GM18858 (cell line): ENCODE results near the gene TMEM115.
"Not testable (repeated sequence)": the region's sequence is repeated elsewhere in the genome, so short reads cannot be mapped to it uniquely, and the experiment has no call there.

Source experiments
- ATAC-seq: cut with Tn5 transposase; IDR thresholded peaks from one replicate; pipeline ENCODE4 v1.9.1; 2021; ENCODE audit not compliant: unreplicated experiment

Gene TMEM115

DNA sequence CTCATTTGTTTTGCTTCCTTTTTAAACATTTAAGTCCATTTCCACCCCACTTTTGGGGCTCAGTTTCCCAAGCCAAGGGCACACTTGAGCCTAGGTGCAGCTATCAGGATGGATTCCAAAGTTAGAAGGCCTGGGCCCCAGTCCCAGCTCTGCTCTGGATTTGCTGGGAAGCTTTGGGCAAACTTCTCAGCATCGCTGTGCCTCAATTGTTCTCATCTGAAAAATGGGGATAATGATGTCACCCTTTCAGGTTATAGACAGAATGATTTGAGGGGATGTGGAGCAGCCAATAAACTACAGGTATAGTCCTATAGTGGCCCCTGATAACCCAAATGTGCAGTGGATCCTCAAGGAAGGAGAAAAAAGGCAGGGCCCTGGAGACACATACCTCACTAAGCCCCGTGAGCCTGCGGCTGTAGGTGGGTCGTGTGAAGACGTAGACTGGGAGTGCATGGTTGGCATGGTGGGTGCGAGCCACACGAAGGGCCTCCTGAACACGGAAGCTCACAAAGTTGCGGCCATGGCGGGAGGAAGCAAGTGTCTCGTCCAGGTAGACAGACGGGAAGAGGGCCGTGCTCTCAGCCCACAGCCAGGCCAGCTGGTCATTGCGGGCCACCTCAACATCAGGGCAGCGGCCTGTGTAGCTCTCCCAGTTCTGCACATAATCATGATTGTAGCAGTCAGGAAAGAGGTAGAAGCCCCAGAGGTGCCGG, 40.0 kb downstream of the TMEM115 start:
- no peak for ATAC-seq

DNA sequence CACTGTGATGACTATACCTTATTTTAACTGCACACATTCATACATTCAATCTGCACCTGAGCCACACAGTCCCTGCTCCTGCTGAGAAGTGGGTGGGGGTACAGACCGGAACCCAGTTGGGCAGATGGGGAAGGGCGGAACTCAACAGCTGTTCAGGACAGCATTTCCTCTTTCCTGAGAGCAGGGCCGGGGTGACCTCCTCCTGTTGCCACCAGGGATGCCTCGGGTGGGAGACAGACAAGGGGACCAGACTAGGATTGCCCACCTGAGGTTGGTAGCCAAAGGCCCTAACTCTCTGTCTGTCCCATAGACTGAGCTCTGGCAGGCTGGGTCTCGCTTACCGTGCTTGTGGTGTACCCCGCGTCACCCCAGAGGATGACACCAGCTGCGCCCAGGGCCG, 40.7 kb downstream of the TMEM115 start:
- ATAC-seq = no peak

DNA sequence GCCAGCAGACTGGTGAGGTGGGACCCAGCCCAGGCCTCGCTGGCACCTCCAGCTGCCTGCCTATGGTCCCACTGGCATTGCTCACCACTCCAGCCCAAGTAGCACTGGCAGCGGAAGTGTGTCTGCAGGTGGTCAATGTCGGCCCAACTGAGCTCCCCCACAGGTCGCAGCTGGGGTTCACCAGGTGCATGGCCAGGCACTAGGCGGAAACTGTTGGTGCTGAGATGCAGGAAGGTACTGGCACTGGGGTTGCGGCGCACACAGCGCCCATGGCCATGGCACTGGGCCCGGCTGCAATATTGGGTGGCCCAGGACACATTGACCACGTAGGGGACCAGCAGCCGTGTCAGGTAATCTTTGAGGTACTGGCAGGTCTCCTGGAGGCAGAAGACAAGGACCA, 41.2 kb downstream of the TMEM115 start:
- ATAC-seq = no peak

DNA sequence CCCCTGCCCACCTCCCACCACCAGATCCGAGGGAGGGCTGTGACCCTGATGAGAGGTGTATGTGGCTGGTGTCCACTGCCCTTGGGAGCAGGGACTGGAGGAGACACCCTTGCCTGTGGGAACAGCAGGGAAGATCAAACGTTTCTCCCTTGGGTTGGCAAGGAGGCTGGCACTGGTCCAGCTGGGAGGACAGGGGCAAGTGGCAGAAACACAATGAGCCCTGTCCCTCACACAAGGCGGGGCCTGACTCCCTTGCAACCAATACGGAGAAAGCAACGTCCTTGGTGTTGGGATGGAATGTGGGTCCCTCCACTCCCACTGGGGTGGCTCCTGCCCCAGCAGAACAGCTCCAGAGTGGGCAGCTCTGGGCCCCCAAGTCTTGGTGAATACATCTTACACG, 42.0 kb downstream of the TMEM115 start:
- ATAC-seq = no peak

DNA sequence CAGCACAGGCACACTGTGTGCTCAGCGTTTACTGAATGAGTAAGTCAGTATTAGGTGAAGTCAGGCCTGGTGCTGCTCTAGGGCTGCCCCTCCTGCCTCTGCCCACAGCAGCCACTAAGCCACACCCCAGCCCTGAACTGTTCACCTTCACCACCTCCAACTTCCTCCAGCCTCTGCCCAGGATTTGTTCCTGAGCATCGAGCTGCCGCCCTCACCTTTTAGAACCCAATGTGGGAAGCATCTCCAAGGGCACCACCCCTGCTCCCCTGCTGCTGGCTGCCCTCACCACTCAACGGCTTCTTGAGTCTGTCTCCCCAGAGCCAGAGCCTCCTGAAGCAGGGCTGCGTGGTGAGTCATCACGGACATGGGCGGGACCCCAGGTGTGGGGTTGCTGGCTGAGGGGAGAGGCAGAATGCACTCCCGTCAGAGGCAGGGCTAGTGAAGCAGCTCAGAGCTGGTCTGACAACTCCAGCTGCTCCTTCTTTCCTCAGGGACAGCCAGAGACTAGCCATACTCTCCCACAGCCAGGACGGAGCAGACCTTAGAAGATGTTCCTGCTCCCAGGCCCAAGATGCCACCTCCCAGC, 42.6 kb downstream of the TMEM115 start:
- no peak for ATAC-seq

DNA sequence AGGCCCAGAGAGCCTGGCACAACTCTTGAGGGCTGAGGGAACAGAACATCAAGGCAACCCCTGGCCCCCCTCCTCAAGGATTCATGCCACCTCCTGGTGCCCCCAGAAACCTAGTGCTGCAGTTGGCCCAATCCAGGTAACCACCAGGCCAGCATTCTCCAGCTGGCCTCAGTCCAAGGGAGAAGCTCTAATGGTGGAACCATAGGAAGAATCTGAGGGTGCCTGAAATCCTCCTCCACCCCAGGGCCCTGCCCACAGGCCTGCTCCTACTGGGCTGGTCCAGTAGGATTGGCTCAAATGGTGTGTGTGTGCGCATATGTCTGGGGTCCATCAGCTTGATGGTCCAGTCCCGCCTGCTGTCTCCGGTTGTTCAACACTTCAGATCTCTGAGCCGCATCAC, 44.5 kb downstream of the TMEM115 start:
- ATAC-seq = no peak

DNA sequence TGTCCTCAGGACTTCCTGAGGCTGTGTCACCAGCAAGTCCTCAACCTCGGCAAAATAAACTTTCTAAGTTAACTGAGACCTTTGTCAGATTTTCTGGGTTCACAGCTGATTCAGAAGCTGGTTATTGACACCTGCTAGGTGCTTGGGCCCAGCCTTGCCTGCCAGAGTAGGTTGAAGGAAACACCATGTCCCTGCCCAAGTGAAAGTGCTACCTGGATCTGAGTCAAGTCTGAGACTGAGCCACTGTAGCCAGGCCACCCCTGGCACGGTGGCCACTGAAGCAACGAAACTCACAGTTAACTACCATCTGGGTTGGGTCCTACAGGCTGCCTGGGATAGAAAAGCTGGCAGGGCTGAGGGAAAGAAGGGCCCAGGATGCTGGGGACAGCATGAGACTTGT, 45.0 kb downstream of the TMEM115 start:
- no peak for ATAC-seq

DNA sequence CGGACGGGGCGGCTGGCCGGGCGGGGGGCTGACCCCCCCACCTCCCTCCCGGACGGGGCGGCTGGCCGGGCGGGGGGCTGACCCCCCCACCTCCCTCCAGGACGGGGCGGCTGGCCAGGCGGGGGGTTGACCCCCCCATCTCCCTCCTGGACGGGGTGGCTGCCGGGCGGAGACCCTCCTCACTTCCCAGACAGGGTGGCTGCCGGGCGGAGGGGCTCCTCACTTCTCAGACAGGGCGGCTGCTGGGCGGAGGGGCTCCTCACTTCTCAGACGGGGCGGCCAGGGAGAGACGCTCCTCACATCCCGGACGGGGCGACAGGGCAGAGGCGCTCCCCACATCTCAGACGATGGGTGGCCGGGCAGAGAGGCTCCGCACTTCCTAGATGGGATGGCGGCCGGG, 47.3 kb downstream of the TMEM115 start:
- ATAC-seq = not testable (repeated sequence)
